GM12874 (cell line): ENCODE measurements around the gene CLEC2L.

Experiments used
- TF ChIP-seq, protein P1 (sequence below): IDR thresholded peaks from 2 replicates; pipeline ENCODE4 v1.5.1; 2011; ENCODE audit warnings: low read depth, mild to moderate bottlenecking, control low read depth, low read length, moderate library complexity; ENCODE audit not compliant: insufficient read depth

The CLEC2L gene

DNA sequence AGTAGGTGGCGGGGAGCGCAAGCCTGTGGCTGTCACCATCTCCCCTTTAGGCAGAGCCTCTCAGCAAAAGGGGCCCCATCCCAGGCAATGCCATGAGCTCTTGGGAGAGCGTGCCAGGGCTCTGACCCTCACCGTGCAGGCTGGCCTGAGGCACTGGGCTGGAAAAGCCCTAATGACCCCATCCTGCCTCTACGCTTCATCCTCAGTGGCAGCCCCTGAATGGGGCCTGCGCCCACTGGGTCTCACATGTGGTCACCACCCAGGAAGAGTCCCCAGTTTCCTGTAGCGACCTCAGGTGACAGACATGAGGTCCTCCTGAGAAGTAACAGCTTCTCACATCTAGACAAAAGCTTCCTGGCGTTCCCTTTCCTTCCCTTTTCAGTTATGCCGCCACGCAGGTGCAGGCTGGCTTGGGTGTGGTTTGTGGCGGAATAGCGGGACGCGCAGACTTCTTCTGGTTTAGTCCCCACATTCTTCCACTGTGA is 59.2 kb downstream of the CLEC2L start:
- TF ChIP-seq, protein P1, sequence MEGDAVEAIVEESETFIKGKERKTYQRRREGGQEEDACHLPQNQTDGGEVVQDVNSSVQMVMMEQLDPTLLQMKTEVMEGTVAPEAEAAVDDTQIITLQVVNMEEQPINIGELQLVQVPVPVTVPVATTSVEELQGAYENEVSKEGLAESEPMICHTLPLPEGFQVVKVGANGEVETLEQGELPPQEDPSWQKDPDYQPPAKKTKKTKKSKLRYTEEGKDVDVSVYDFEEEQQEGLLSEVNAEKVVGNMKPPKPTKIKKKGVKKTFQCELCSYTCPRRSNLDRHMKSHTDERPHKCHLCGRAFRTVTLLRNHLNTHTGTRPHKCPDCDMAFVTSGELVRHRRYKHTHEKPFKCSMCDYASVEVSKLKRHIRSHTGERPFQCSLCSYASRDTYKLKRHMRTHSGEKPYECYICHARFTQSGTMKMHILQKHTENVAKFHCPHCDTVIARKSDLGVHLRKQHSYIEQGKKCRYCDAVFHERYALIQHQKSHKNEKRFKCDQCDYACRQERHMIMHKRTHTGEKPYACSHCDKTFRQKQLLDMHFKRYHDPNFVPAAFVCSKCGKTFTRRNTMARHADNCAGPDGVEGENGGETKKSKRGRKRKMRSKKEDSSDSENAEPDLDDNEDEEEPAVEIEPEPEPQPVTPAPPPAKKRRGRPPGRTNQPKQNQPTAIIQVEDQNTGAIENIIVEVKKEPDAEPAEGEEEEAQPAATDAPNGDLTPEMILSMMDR: no peak

DNA sequence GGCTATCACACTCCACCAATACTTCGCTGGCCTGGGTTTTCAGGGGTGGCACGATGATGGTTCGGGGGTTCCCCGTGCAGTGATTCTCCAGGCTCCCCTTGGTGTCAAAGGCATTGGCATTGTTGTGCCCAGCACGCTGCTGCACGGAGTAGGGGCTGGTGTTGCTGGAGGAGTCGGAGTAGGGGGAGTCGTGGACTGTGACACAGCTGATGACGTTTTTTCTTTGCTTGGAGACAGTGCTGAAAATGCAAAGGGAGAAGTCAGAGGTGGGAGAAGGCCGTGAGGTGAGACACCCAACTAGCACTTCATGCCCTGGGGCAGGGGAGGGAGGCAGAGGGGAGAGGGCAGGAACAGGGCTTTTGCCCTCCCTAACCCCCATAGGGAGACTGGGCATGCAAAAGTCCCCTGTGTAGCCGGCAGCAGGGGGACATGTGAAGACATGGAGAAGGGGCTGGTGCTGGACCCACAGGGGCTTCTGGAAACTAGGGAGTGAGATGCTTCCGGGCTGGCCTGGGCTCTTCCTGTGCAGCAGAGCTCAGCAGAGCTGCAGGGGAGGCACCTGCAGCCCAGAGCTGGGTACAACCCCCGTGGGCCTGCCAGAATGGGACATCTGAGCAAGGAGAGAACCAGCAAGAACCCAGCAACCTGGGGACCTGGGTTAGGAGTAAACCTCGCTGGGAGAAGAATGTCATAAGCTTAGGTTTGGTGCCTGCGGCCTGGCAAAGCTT is 60.5 kb downstream of the CLEC2L start:
- TF ChIP-seq, protein P1: no peak

DNA sequence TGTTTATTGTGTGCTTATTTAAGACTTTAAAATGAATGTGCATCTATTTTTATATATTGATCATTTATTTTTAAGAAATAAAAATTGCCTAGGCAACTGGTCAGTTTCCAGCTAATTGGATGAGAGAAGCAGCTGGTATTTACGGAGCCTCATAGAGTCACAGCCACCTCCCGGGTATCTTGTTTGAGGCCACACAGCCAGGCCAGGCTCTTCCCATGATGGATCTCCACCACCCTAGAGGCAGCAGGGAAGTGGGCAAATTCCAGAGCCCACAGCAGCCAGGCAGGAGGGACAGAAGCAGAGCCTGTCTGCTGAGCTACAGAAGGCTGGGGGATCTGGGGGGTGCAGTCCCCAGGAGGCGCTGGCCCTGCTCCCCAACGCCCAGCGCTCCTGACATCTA is 61.6 kb downstream of the CLEC2L start:
- TF ChIP-seq, protein P1: no peak

DNA sequence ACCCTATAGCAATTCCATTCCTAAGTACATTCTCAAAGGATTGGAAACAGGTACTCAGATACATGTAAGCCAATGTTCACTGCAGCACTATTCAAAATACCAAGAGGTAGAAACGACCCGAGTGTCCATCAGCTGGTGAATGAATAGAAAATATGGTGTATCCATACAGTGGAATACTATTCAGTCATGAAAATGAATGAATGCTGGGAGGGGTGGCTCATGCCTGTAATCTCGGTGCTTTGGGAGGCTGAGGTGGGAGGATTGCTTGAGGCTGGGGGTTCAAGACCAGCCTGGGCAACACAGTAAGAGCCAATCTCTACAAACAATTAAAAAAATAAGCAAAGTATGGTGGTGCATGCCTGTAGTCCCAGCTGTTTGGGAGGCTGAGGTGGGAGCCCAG is 62.8 kb downstream of the CLEC2L start:
- TF ChIP-seq, protein P1: no peak

DNA sequence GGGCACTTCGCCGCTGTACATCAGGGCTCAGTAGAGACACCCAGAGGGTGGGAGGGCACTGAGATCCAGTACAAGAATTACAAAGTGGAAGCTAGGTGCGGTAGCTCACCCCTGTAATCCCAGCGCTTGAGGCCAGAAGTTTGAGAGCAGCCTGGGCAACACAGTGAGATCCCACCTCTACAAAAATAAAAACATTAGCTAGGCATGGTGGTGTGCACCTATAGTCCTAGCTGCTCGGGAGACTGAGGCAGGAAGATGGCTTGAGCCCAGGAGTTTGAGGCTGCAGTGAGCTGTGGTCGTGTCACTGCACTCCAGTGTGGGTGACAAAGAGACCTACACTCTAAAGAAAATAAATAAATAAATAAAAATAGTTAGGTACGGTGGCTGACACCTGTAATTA is 64.0 kb downstream of the CLEC2L start:
- TF ChIP-seq, protein P1: no peak

DNA sequence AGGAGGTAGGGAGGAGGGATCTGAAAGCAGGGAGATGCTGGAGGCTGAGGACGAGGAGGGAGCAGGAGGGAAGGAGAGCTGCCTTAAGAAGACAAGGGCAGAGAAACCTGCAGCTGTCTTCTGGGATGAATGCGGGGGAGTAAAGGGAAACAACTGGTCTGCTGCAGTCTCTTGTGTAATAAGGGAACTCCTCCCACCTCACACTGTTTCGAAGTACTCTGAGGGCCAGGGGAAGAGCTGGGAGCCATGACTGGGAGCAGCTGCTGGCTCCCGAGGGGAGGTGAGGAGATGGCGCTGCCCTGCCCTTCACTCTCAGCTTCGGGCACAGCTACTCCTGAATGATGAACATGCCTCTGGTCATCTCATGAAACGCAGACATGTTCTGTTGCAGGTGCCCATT is 65.1 kb downstream of the CLEC2L start:
- TF ChIP-seq, protein P1: no peak

DNA sequence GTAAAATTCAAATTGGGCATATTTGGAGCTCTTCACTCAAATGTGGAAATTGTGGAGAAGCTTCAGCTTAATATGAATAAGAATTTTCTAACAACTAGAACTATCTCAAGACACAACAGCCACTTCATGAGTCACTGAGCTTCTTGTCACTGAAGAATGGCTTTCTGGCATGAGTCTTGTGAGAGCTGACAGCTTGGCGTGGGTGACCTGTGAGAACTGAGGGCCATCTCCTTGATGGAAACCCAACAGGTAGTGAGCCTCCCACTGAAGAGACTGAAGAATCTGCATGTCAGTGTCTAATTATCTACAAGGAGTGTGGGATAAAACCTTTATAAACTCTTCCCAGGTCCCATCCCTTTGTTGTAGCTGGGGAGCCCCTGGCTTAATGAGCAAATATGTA is 66.0 kb downstream of the CLEC2L start:
- TF ChIP-seq, protein P1: no peak
